Erythroblast (primary cell): ENCODE measurements around the gene ACTR2.

Experiments used
- GATA1 ChIP-seq: IDR thresholded peaks from 2 replicates; pipeline ENCODE4 v1.6.1; 2011; ENCODE audit warnings: low read depth, mild to moderate bottlenecking, control low read depth, low read length, moderate library complexity
- POLR2A ChIP-seq: IDR thresholded peaks from 2 replicates; pipeline ENCODE4 v1.6.1; 2011; ENCODE audit warnings: mild to moderate bottlenecking, low read length

DNA sequence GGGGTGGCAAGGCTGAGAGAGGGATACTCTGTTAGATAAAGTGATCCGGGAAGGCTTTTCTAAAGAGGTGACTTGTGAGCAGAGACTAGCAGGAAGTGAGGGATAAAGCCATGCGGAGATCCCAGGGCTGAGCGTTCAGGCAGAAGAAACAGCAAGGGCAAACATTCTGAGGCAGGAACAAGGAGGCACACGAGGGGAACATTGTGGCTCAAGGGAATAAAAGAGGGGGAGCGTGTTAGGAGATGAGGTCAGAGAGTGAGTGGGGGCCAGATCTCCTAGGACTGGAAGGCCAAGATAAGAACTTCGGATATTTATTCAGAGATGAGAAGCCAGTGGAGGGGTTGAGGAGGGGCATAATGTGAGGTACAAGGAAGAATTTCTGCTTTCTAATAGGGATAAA, 67.1 kb downstream of the ACTR2 start:
- TF ChIP-seq POLR2A: no peak
- TF ChIP-seq GATA1: no peak
